SU-DHL-6 (cell line): ENCODE measurements around the gene CDK10.
"Not testable (repeated sequence)": the region's sequence is repeated elsewhere in the genome, so short reads cannot be mapped to it uniquely, and the experiment has no call there.

ENCODE experiments used
- H2AFZ ChIP-seq: fragments of 200-600 bp; sonication (generic); 2 replicates; pipeline ENCODE4 v1.6.1; 2014; ENCODE audit warnings: low read depth, mild to moderate bottlenecking, moderate library complexity, mixed read lengths, antibody characterized with exemption, low read length; ENCODE audit not compliant: severe bottlenecking
- H3F3A ChIP-seq: fragments of 200-600 bp; shearing (Covaris generic); 2 replicates; pipeline ENCODE4 v1.6.0; 2016; ENCODE audit warnings: antibody characterized with exemption, mild to moderate bottlenecking; ENCODE audit not compliant: insufficient read depth
- H3K27ac ChIP-seq: fragments of 200-600 bp; sonication (generic); 2 replicates; pipeline ENCODE4 v1.5.1; 2016; ENCODE audit warnings: low read depth, mild to moderate bottlenecking, low read length, moderate library complexity, mixed read lengths
- H3K27me3 ChIP-seq: fragments of 200-600 bp; sonication (generic), shearing (Covaris generic); 2 replicates; pipeline ENCODE4 v1.6.0; 2014; ENCODE audit warnings: mild to moderate bottlenecking, low read length
- H3K36me3 ChIP-seq: fragments of 200-600 bp; sonication (generic); 2 replicates; pipeline ENCODE4 v1.6.1; 2014; ENCODE audit warnings: mild to moderate bottlenecking, low read length, mixed read lengths
- H3K4me2 ChIP-seq: fragments of 300-600, 200-600 bp; shearing (Covaris generic), sonication (generic); 2 replicates; pipeline ENCODE4 v1.6.0; 2014; ENCODE audit warnings: low read length, low read depth, mild to moderate bottlenecking; ENCODE audit not compliant: poor library complexity, severe bottlenecking
- H3K4me3 ChIP-seq: fragments of 200-600 bp; sonication (generic); 2 replicates; pipeline ENCODE4 v1.5.1; 2014; ENCODE audit warnings: antibody characterized with exemption, low read length, mild to moderate bottlenecking, mixed read lengths; ENCODE audit not compliant: insufficient read depth, poor library complexity, severe bottlenecking
- H3K79me2 ChIP-seq: fragments of 200-600 bp; sonication (generic); 2 replicates; pipeline ENCODE4 v1.6.1; 2014; ENCODE audit warnings: mild to moderate bottlenecking, low read length, moderate library complexity; ENCODE audit not compliant: insufficient read depth
- H3K9ac ChIP-seq: fragments of 200-600 bp; sonication (generic); 2 replicates; pipeline ENCODE4 v1.7.0; 2014; ENCODE audit warnings: mild to moderate bottlenecking, low read length
- H3K9me2 ChIP-seq: fragments of 200-600 bp; sonication (generic); replicated peaks from 2 replicates; pipeline ENCODE4 v1.6.1; 2014; ENCODE audit warnings: low read length; ENCODE audit not compliant: insufficient read depth
- H3K9me3 ChIP-seq: fragments of 200-600 bp; sonication (generic); 2 replicates; pipeline ENCODE4 v1.6.1; 2014; ENCODE audit warnings: low read length, mixed read lengths; ENCODE audit not compliant: insufficient read depth
- H4K20me1 ChIP-seq: fragments of 200-600 bp; sonication (generic); 2 replicates; pipeline ENCODE4 v1.6.1; 2014; ENCODE audit warnings: low read depth, mild to moderate bottlenecking, antibody characterized with exemption, low read length, moderate library complexity, mixed read lengths
- CTCF ChIP-seq: fragments of 200-600 bp; sonication (generic); IDR thresholded peaks from one replicate; pipeline ENCODE4 v1.5.1; 2017; ENCODE audit warnings: antibody characterized with exemption, mild to moderate bottlenecking, low read length, moderate library complexity; ENCODE audit not compliant: insufficient read depth, poor library complexity, severe bottlenecking
- EZH2phosphoT487 ChIP-seq: fragments of 200-600 bp; sonication (generic), shearing (Covaris generic); conservative IDR thresholded peaks from 2 replicates; pipeline ENCODE4 v1.6.1; 2018; ENCODE audit warnings: mild to moderate bottlenecking, antibody characterized with exemption, low read length, moderate library complexity, mixed read lengths

The CDK10 gene

DNA sequence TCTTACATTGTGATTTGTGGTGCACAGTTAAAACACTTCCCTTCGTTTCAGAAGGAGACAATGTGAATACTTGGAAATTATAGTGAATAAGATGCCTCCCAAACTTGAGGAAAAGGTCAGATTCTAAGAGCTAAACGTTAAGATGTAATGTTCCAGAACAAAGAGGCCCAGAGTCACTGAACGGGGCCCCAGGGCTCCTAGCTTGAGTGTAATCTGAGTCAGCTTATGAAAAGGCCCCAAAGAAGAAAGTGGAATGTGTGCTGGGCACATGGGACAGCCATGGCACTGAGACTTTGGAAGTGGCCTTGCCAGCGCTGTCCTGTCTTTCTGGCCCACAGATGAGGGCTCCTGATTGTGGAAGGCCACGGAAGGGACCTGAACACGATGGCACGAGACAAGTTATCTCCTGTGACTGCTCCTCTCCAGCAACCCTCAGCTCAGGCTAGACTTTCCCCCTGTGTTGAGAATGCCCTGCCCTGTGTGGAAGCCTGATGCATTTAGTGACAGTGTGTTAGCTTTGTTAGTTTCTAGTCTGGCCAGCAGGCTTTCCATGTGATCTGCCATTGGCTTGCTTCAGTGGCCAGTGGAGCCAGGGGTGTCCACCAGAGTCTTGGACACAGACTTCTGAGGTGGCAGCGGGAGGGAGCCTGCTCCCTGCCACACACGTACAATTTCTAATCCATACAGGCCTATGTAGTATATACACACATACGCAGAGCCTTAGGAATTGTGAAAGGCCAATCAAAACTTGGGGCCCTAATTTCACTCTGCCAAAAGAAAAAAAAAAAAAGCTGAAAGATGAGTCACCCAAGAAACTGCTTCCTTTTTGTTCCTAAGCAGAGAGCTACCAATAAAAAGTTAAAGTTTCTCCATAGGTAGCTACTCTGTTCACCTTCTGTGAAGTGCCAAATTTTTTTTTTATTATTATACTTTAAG, 15.7 kb upstream of the CDK10 start:
- H3K27me3 ChIP-seq: no peaks in the 10 kb centered on the region
- no peaks in the 10 kb centered on the region for H3K9me2 ChIP-seq
- H3K9ac ChIP-seq: no peak overlapping the region
- TF ChIP-seq EZH2phosphoT487 (no peak), CTCF (no peak)
- H3K36me3 ChIP-seq: no peaks in the 10 kb centered on the region
- H4K20me1 ChIP-seq: no peaks in the 10 kb centered on the region
- H3K27ac ChIP-seq: no peak overlapping the region
- H3K79me2 ChIP-seq: no peaks in the 10 kb centered on the region
- no peaks in the 10 kb centered on the region for H3F3A ChIP-seq
- H3K4me2 ChIP-seq: no peak overlapping the region
- H3K9me3 ChIP-seq: peaks cover 5% of the 10 kb centered on the region; the same call in 1 of the 2 replicates
- no peak overlapping the region for H2AFZ ChIP-seq
- no peak overlapping the region for H3K4me3 ChIP-seq

GRCh38 chr16:89671565-89671964, 14.9 kb upstream of the CDK10 start:
- H3K4me2 ChIP-seq, H4K20me1 ChIP-seq, H2AFZ ChIP-seq, H3K27me3 ChIP-seq, H3K9ac ChIP-seq, H3K9me3 ChIP-seq, H3K36me3 ChIP-seq, H3K27ac ChIP-seq, H3K4me3 ChIP-seq, H3K9me2 ChIP-seq, H3F3A ChIP-seq, H3K79me2 ChIP-seq: not testable (repeated sequence)

GRCh38 chr16:89672177-89672941, 14.1 kb upstream of the CDK10 start:
- Histone ChIP-seq H2AFZ (no peak overlapping the region), H3K9me2 (no peaks in the 10 kb centered on the region), H3K9ac (no peak overlapping the region), H3K27ac (no peak overlapping the region), H3K4me2 (no peak overlapping the region), H3F3A (no peaks in the 10 kb centered on the region), H3K4me3 (no peak overlapping the region), H3K79me2 (no peaks in the 10 kb centered on the region), H3K36me3 (no peaks in the 10 kb centered on the region), H3K27me3 (no peaks in the 10 kb centered on the region), H4K20me1 (no peaks in the 10 kb centered on the region), H3K9me3 (no peaks in the 10 kb centered on the region)
- TF ChIP-seq CTCF: no peak

- no peak overlapping the region for H3K9ac ChIP-seq
- no peaks in the 10 kb centered on the region for H4K20me1 ChIP-seq
- no peaks in the 10 kb centered on the region for H3K79me2 ChIP-seq
- H3K36me3 ChIP-seq: no peaks in the 10 kb centered on the region
- no peaks in the 10 kb centered on the region for H3K27me3 ChIP-seq
- no peaks in the 10 kb centered on the region for H3K9me2 ChIP-seq
- no peak overlapping the region for H3K4me3 ChIP-seq
- no peak overlapping the region for H2AFZ ChIP-seq
- H3K27ac ChIP-seq: no peak overlapping the region
- peaks cover 14% of the 10 kb centered on the region; the same call in 1 of the 2 replicates for H3K9me3 ChIP-seq
- no peaks in the 10 kb centered on the region for H3F3A ChIP-seq
- no peak overlapping the region for H3K4me2 ChIP-seq
- no peak for TF ChIP-seq CTCF
- no peak for TF ChIP-seq EZH2phosphoT487
These were observed 8.2 kb upstream of the CDK10 start for GRCh38 chr16:89678258-89678657.
